ENCODE data around the gene RIT2.

DNA sequence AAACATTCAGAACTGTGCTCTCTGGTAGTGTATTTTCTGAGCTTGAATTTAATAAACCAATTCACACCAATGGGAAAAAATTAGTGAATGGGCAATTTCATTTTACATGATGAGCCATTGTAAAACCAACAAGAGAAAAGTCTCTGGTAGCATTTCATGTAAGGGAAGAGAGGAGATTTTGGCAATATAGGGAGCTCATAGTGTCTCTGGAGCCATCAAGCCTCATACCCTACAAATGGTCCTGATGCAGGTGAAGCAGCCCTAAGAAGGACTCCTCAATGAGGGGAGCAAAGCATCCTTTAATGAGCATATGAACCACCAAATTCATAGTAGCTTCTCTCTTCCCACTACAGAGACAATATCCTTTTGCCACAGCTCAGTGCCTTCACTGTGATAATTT is 373.0 kb downstream of the RIT2 start:
- TF ChIP-seq CTCF (IDR thresholded peaks at IDR 0.05; ENCODE audit: low read length) (no peak), EZH2 (IDR thresholded peaks at IDR 0.05; ENCODE audit: borderline replicate concordance, low read length) (no peak)

All from OCI-LY1 (cell line).